ENCODE results near the gene STARD10.

DNA sequence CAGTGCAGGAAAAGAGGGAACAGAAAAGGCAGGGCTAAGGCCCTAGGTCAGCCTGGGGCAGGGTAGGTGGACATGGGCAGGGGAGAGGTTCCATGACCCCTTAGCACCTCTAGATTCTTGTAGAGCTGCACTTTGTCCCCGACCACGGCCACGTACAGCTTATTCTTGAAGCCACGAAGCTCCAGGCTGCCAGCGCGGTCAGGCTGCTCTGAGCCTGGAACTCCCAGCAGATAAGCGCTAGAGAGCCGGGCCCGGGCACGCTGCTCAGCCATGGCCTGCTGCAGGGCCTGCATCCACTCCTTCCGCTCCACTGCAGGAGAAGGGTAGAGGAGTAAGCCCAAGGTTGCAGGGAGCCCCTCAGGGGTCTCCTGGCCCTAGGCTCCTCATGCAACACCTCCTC is 83.6 kb downstream of the STARD10 start:
- TF ChIP-seq, protein P1, sequence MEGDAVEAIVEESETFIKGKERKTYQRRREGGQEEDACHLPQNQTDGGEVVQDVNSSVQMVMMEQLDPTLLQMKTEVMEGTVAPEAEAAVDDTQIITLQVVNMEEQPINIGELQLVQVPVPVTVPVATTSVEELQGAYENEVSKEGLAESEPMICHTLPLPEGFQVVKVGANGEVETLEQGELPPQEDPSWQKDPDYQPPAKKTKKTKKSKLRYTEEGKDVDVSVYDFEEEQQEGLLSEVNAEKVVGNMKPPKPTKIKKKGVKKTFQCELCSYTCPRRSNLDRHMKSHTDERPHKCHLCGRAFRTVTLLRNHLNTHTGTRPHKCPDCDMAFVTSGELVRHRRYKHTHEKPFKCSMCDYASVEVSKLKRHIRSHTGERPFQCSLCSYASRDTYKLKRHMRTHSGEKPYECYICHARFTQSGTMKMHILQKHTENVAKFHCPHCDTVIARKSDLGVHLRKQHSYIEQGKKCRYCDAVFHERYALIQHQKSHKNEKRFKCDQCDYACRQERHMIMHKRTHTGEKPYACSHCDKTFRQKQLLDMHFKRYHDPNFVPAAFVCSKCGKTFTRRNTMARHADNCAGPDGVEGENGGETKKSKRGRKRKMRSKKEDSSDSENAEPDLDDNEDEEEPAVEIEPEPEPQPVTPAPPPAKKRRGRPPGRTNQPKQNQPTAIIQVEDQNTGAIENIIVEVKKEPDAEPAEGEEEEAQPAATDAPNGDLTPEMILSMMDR (IDR thresholded peaks at IDR 0.05 in 4 of 5, conservative IDR thresholded peaks at IDR 0.05 in 1 of 5) = no peak
- TF ChIP-seq POLR2A (IDR thresholded peaks at IDR 0.05) = no peak

Data from gastrocnemius medialis (tissue), 4 donors.